ENCODE data around the gene METAP1. TPM values are rescaled to one million over a fixed set of nuclear protein-coding genes. Genes with fewer than 3 reads are reported as not detected.

The METAP1 gene
- total RNA-seq, 1 experiment from 2014 or later = 112 TPM

GRCh38 chr4:98961770-98962169, 33.8 kb upstream of the METAP1 start:
- POLR2A ChIA-PET = no interaction called here
- CTCF ChIA-PET = no interaction called here
- intact Hi-C loops (cut with micrococcal nuclease) = no loop called here

More at GRCh38 chr4:98961770-98962169, 33.8 kb upstream of the METAP1 start:
- Histone ChIP-seq H3K4me1 (ENCODE audit: control insufficient read depth in 1 of 2, insufficient read depth in 2 of 2, low read length in 2 of 2) (peaks cover 5 to 18% of the 10 kb centered on the region in 2 experiments), H3K9me3 (ENCODE audit: control insufficient read depth in 1 of 2, insufficient read depth in 1 of 2, low read depth in 1 of 2, low read length in 2 of 2) (no peaks in the 10 kb centered on the region), H3K79me2 (ENCODE audit: insufficient read depth, low read length) (no peaks in the 10 kb centered on the region), H3K36me3 (ENCODE audit: control insufficient read depth in 1 of 2, insufficient read depth in 2 of 2, low read length in 2 of 2) (no peaks in the 10 kb centered on the region), H3K4me2 (ENCODE audit: low read length) (no peak overlapping the region), H3K27me3 (ENCODE audit: insufficient read depth, low read length) (no peaks in the 10 kb centered on the region), H3K27ac (ENCODE audit: low read depth, low read length) (no peak overlapping the region), H3K4me3 (replicated peaks in 1 of 2; ENCODE audit: low read depth in 1 of 2, low read length in 2 of 2) (no peak overlapping the region), H3K9ac (ENCODE audit: low read length) (no peak overlapping the region), H2AFZ (ENCODE audit: low read depth, low read length, poor library complexity, severe bottlenecking) (no peak overlapping the region), H3K9me2 (ENCODE audit: insufficient read depth) (no peaks in the 10 kb centered on the region), H4K20me1 (ENCODE audit: insufficient read depth) (no peaks in the 10 kb centered on the region)
- RAD21 ChIA-PET (ENCODE audit: low non-redundant PET in 1 of 2, low total read pairs in 2 of 2, uncharacterized antibody in 2 of 2, unreplicated experiment in 2 of 2) = no interaction called here
- ATAC-seq = no peak
- BruUV-seq (replicated peaks) = no TSS peak
- TF ChIP-seq CTCF (IDR thresholded peaks at IDR 0.05 in 2 of 3, conservative IDR thresholded peaks at IDR 0.05 in 1 of 3; ENCODE audit: borderline replicate concordance in 1 of 3, insufficient read depth in 1 of 3, low read depth in 2 of 3, low read length in 2 of 3) = no peak
- no peak for TF ChIP-seq ELF1 (IDR thresholded peaks at IDR 0.05; ENCODE audit: borderline replicate concordance, low read depth)
- TF ChIP-seq TCF7L2 (IDR thresholded peaks at IDR 0.05; ENCODE audit: borderline replicate concordance, extremely low read depth, insufficient read depth, insufficient read length) = no peak
- TF ChIP-seq REST (IDR thresholded peaks at IDR 0.05; ENCODE audit: low read depth) = no peak
- TF ChIP-seq POLR2AphosphoS5 (IDR thresholded peaks at IDR 0.05; ENCODE audit: low read depth, low read length) = no peak
- TF ChIP-seq JUND (IDR thresholded peaks at IDR 0.05) = no peak
- TF ChIP-seq EGR1 (IDR thresholded peaks at IDR 0.05; ENCODE audit: low read depth) = no peak
- TF ChIP-seq YY1 (IDR thresholded peaks at IDR 0.05; ENCODE audit: extremely low read depth, insufficient replicate concordance, low read depth, low read length) = no peak
- no peak for TF ChIP-seq ZNF274 (IDR thresholded peaks at IDR 0.05; ENCODE audit: low read depth, low read length)
- no peak for TF ChIP-seq SRF (IDR thresholded peaks at IDR 0.05; ENCODE audit: low read depth)
- TF ChIP-seq CBX3 (IDR thresholded peaks at IDR 0.05; ENCODE audit: low read depth) = no peak
- no peak for TF ChIP-seq FOSL1 (IDR thresholded peaks at IDR 0.05; ENCODE audit: low read depth)
- TF ChIP-seq ZFX (IDR thresholded peaks at IDR 0.05) = no peak
- TF ChIP-seq POLR2A (IDR thresholded peaks at IDR 0.05; ENCODE audit: borderline replicate concordance, extremely low read depth, insufficient read depth, insufficient read length) = no peak
- TF ChIP-seq RAD21 (IDR thresholded peaks at IDR 0.05; ENCODE audit: low read depth) = no peak
- TF ChIP-seq MAX (IDR thresholded peaks at IDR 0.05) = no peak
- no peak for TF ChIP-seq EZH2 (IDR thresholded peaks at IDR 0.05)
- no peak for TF ChIP-seq EZH2phosphoT487 (IDR thresholded peaks at IDR 0.05; ENCODE audit: borderline replicate concordance)
- no peak for DNase-seq (ENCODE audit: low read depth, low spot score)
